HEK293 (cell line): ENCODE measurements around the gene RASL11A.
A peak's percentile ranks its signal among the peaks of the same experiment; 100 is the strongest.
"Not testable (repeated sequence)": the region's sequence is repeated elsewhere in the genome, so short reads cannot be mapped to it uniquely, and the experiment has no call there.

ENCODE experiments used
- CTCF ChIA-PET: fragments of 350-600 bp; formaldehyde crosslinking; extraction: SDS; loops from one replicate; lab custom pipeline; 2021; ENCODE audit warnings: antibody characterized with exemption; lab: Yijun Ruan, JAX
- POLR2A ChIA-PET: fragments of 300-600 bp; formaldehyde crosslinking; extraction: SDS; loops from one replicate; lab custom pipeline; 2020; ENCODE audit warnings: antibody characterized with exemption, inconsistent platforms; lab: Yijun Ruan, JAX
- H3K27ac ChIP-seq: fragments of 200-500 bp; sonication (Bioruptor generic); 2 replicates; pipeline ENCODE4 v1.5.1; 2014; ENCODE audit warnings: low read depth, low read length, control low read depth, inconsistent platforms; ENCODE audit errors: extremely low read depth
- H3K36me3 ChIP-seq, 2 experiments: fragments of 200-500 bp in 1 of 2; sonication (Bioruptor generic) in 1 of 2; 1 replicate in 1 of 2; 2 replicates in 1 of 2; pipeline ENCODE4 v1.5.1; 2014 to 2017; ENCODE audit warnings: inconsistent platforms in 2 of 2, low read length in 2 of 2; ENCODE audit not compliant: control insufficient read depth in 2 of 2, insufficient read depth in 1 of 2
- H3K4me1 ChIP-seq: fragments of 200-500 bp; sonication (Bioruptor generic); 2 replicates; pipeline ENCODE4 v1.5.1; 2014; ENCODE audit warnings: mild to moderate bottlenecking, low read length, inconsistent platforms; ENCODE audit not compliant: control insufficient read depth, insufficient read depth
- H3K4me3 ChIP-seq: 2 replicates; pipeline ENCODE4 v1.5.1; 2011; ENCODE audit warnings: low read depth, mild to moderate bottlenecking, control low read depth, low read length, moderate library complexity
- H3K9me3 ChIP-seq: fragments of 200-500 bp; sonication (Bioruptor generic); 2 replicates; pipeline ENCODE4 v1.5.1; 2014; ENCODE audit warnings: low read depth, low read length, inconsistent platforms; ENCODE audit not compliant: control insufficient read depth, insufficient read depth
- CTCF ChIP-seq: fragments of 450-650 bp; formaldehyde crosslinking; IDR thresholded peaks from 2 replicates; pipeline ENCODE4 v1.5.1; 2016; ENCODE audit warnings: missing biosample characterization, missing genetic modification characterization
- GLI4 ChIP-seq: fragments of 450-650 bp; formaldehyde crosslinking; IDR thresholded peaks from 2 replicates; pipeline ENCODE4 v1.5.1; 2016; ENCODE audit warnings: missing biosample characterization, missing genetic modification characterization
- MZF1 ChIP-seq: fragments of 450-650 bp; formaldehyde crosslinking; IDR thresholded peaks from 2 replicates; pipeline ENCODE4 v1.5.1; 2017; ENCODE audit warnings: missing biosample characterization, missing genetic modification characterization, borderline replicate concordance
- REST ChIP-seq: fragments of 450-650 bp; formaldehyde crosslinking; IDR thresholded peaks from 2 replicates; pipeline ENCODE4 v1.5.1; 2016; ENCODE audit warnings: missing biosample characterization, missing genetic modification characterization
- SETDB1 ChIP-seq: IDR thresholded peaks from one replicate; pipeline ENCODE4 v1.6.1; 2017; ENCODE audit warnings: mild to moderate bottlenecking, low read length, moderate library complexity, mixed read lengths; ENCODE audit not compliant: insufficient read length
- TCF7L2 ChIP-seq: IDR thresholded peaks from 2 replicates; pipeline ENCODE4 v1.6.1; 2011; ENCODE audit warnings: low read depth, mild to moderate bottlenecking, inconsistent platforms, low read length, moderate library complexity, borderline replicate concordance
- ZBTB11 ChIP-seq: fragments of 450-650 bp; formaldehyde crosslinking; conservative IDR thresholded peaks from 2 replicates; pipeline ENCODE4 v1.5.1; 2016; ENCODE audit warnings: low read depth, missing biosample characterization, missing genetic modification characterization
- ZNF112 ChIP-seq: fragments of 450-650 bp; formaldehyde crosslinking; IDR thresholded peaks from 2 replicates; pipeline ENCODE4 v1.5.0; 2017; ENCODE audit warnings: missing biosample characterization, missing genetic modification characterization
- ZNF146 ChIP-seq: fragments of 450-650 bp; formaldehyde crosslinking; IDR thresholded peaks from 2 replicates; pipeline ENCODE4 v1.5.1; 2016; ENCODE audit warnings: missing biosample characterization, missing genetic modification characterization
- ZNF184 ChIP-seq: fragments of 450-650 bp; IDR thresholded peaks from 2 replicates; pipeline ENCODE4 v1.5.1; 2018; ENCODE audit warnings: missing biosample characterization, mild to moderate bottlenecking, missing genetic modification characterization
- ZNF2 ChIP-seq: fragments of 450-650 bp; formaldehyde crosslinking; IDR thresholded peaks from 2 replicates; pipeline ENCODE4 v1.5.1; 2016; ENCODE audit warnings: missing biosample characterization, missing genetic modification characterization
- ZNF266 ChIP-seq: fragments of 450-650 bp; formaldehyde crosslinking; IDR thresholded peaks from 2 replicates; pipeline ENCODE4 v1.5.1; 2016; ENCODE audit warnings: missing biosample characterization, missing genetic modification characterization, low read depth
- ZNF416 ChIP-seq: fragments of 450-650 bp; formaldehyde crosslinking; IDR thresholded peaks from 2 replicates; pipeline ENCODE4 v1.5.1; 2016; ENCODE audit warnings: missing biosample characterization, missing genetic modification characterization
- ZNF48 ChIP-seq: fragments of 450-650 bp; formaldehyde crosslinking; IDR thresholded peaks from 2 replicates; pipeline ENCODE4 v1.5.1; 2016; ENCODE audit warnings: missing biosample characterization, missing genetic modification characterization
- ZNF544 ChIP-seq: fragments of 450-650 bp; formaldehyde crosslinking; IDR thresholded peaks from 2 replicates; pipeline ENCODE4 v1.5.0; 2017; ENCODE audit warnings: missing biosample characterization, missing genetic modification characterization
- ZNF610 ChIP-seq: fragments of 450-650 bp; formaldehyde crosslinking; IDR thresholded peaks from 2 replicates; pipeline ENCODE4 v1.5.1; 2016; ENCODE audit warnings: missing biosample characterization, missing genetic modification characterization, borderline replicate concordance
- ZNF624 ChIP-seq: fragments of 450-650 bp; formaldehyde crosslinking; IDR thresholded peaks from 2 replicates; pipeline ENCODE4 v1.5.1; 2017; ENCODE audit warnings: missing biosample characterization, missing genetic modification characterization
- ZNF76 ChIP-seq: fragments of 450-650 bp; formaldehyde crosslinking; IDR thresholded peaks from 2 replicates; pipeline ENCODE4; 2016; ENCODE audit warnings: low read depth, missing biosample characterization, missing genetic modification characterization, borderline replicate concordance
- ZNF830 ChIP-seq: fragments of 450-650 bp; IDR thresholded peaks from 2 replicates; pipeline ENCODE4 v1.5.0; 2018; ENCODE audit warnings: missing biosample characterization, missing genetic modification characterization, low read depth, mild to moderate bottlenecking, moderate library complexity
- ZNF837 ChIP-seq: fragments of 450-650 bp; formaldehyde crosslinking; IDR thresholded peaks from 2 replicates; pipeline ENCODE4 v1.5.1; 2016; ENCODE audit warnings: missing biosample characterization, missing genetic modification characterization
- ZSCAN30 ChIP-seq: fragments of 450-650 bp; IDR thresholded peaks from 2 replicates; pipeline ENCODE4 v1.5.1; 2018; ENCODE audit warnings: missing biosample characterization, mild to moderate bottlenecking, missing genetic modification characterization, moderate library complexity

The RASL11A gene

GRCh38 chr13:27270594-27271520 lies at the start of gene RASL11A (continued):
- TF ChIP-seq MZF1 (tag by site-specific recombination) (peak; percentile 45; the same call in 1 of the 2 replicates), ZNF830 (tag by site-specific recombination) (no peak), CTCF (peak; percentile 91), ZNF146 (tag by site-specific recombination) (no peak), ZNF837 (tag by site-specific recombination) (no peak), ZNF184 (tag by site-specific recombination) (peak; percentile 57; the same call in 1 of the 2 replicates), ZNF76 (tag by site-specific recombination) (peak; percentile 61; the same call in 1 of the 2 replicates), ZNF2 (tag by site-specific recombination) (peak; percentile 59; the same call in 1 of the 2 replicates), REST (tag by site-specific recombination) (0 out of 2 replicates have a peak, but pooled peaks have one; percentile 38), ZNF544 (no peak)

GRCh38 chr13:27222100-27222499 lies 48.5 kb upstream of the RASL11A start:
- H3K9me3 ChIP-seq, H3K36me3 ChIP-seq, H3K4me3 ChIP-seq, H3K27ac ChIP-seq, H3K4me1 ChIP-seq, POLR2A ChIA-PET: not testable (repeated sequence)
- CTCF ChIA-PET, result interaction anchor here (0.8 kb wide), 1 partner anchor 171 kb away, joined by 3 read pairs; no protein-coding TSS in a partner anchor

GRCh38 chr13:27226991-27227390 lies 43.6 kb upstream of the RASL11A start:
- POLR2A ChIA-PET, result no interaction called here
- Histone ChIP-seq H3K36me3 (no peaks in the 10 kb centered on the region), H3K9me3 (no peaks in the 10 kb centered on the region), H3K27ac (no peak overlapping the region), H3K4me1 (no peaks in the 10 kb centered on the region), H3K4me3 (no peak overlapping the region)
- TF ChIP-seq ZNF266 (tag by site-specific recombination), result no peak
- no peak for TF ChIP-seq ZBTB11 (tag by site-specific recombination)
- no peak for TF ChIP-seq ZNF416 (tag by site-specific recombination)
- TF ChIP-seq ZNF610 (tag by site-specific recombination), result no peak
- no peak for TF ChIP-seq ZNF624
- TF ChIP-seq ZNF48 (tag by site-specific recombination), result no peak
- TF ChIP-seq ZNF544, result no peak
- TF ChIP-seq ZSCAN30 (tag by site-specific recombination), result no peak
- no peak for TF ChIP-seq GLI4 (tag by site-specific recombination)
- no peak for TF ChIP-seq SETDB1
- TF ChIP-seq ZNF112 (tag by site-specific recombination), result no peak
- TF ChIP-seq TCF7L2, result no peak
- CTCF ChIA-PET, result no interaction called here
